DOHH2 (cell line): ENCODE measurements around the gene CHRNB2.

Experiments used
- EZH2phosphoT487 ChIP-seq: fragments of 200-600 bp; sonication (generic); IDR thresholded peaks from 2 replicates; pipeline ENCODE4 v1.6.1; 2017; ENCODE audit warnings: borderline replicate concordance, mild to moderate bottlenecking, antibody characterized with exemption, low read length, moderate library complexity, mixed read lengths
- TF ChIP-seq, protein P1 (sequence below): fragments of 200-600 bp; sonication (generic); IDR thresholded peaks from one replicate; pipeline ENCODE4 v1.5.1; 2014; ENCODE audit warnings: antibody characterized with exemption, mild to moderate bottlenecking, low read depth, low read length; ENCODE audit not compliant: poor library complexity, severe bottlenecking

DNA sequence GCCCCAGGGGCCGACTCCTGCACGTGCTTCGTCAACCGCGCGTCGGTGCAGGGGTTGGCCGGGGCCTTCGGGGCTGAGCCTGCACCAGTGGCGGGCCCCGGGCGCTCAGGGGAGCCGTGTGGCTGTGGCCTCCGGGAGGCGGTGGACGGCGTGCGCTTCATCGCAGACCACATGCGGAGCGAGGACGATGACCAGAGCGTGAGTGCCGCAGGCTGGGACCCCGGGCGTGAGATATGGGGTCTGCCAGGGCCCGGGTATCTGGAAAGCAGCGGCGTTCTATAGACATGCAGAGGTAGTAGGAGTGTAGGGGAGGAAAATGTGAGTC lies 4.3 kb downstream of the CHRNB2 start:
- TF ChIP-seq, protein P1, sequence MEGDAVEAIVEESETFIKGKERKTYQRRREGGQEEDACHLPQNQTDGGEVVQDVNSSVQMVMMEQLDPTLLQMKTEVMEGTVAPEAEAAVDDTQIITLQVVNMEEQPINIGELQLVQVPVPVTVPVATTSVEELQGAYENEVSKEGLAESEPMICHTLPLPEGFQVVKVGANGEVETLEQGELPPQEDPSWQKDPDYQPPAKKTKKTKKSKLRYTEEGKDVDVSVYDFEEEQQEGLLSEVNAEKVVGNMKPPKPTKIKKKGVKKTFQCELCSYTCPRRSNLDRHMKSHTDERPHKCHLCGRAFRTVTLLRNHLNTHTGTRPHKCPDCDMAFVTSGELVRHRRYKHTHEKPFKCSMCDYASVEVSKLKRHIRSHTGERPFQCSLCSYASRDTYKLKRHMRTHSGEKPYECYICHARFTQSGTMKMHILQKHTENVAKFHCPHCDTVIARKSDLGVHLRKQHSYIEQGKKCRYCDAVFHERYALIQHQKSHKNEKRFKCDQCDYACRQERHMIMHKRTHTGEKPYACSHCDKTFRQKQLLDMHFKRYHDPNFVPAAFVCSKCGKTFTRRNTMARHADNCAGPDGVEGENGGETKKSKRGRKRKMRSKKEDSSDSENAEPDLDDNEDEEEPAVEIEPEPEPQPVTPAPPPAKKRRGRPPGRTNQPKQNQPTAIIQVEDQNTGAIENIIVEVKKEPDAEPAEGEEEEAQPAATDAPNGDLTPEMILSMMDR: no peak
- no peak for TF ChIP-seq EZH2phosphoT487
